Common myeloid progenitor, CD34-positive (primary cell): ENCODE results near the gene GALP.

Experiments used
- CTCF ChIA-PET: fragments of 350-600 bp; sonication (Branson Sonifier 250); formaldehyde crosslinking; loops from one replicate; lab custom pipeline; 2021; ENCODE audit warnings: antibody characterized with exemption; lab: Charles Lee
- POLR2A ChIA-PET: fragments of 350-600 bp; sonication (Branson Sonifier 250); formaldehyde crosslinking; loops from one replicate; lab custom pipeline; 2021; ENCODE audit warnings: antibody characterized with exemption; lab: Charles Lee
- DNase-seq, 3 donors: peaks; one replicate each; pipeline versions ENCODE4 v3.0.0 to v3.0.0-alpha.2; 2013
- H3K27ac ChIP-seq, 2 experiments: 1 replicate in 1 of 2; 2 replicates in 1 of 2; pipeline ENCODE4 v1.7.0; 2013; ENCODE audit warnings: inconsistent platforms in 2 of 2, low read length in 2 of 2, mild to moderate bottlenecking in 2 of 2, low read depth in 1 of 2, moderate library complexity in 1 of 2; ENCODE audit not compliant: severe bottlenecking in 2 of 2, insufficient read depth in 1 of 2, poor library complexity in 1 of 2
- H3K27me3 ChIP-seq, 5 experiments: replicated peaks in 2 of 5; 1 replicate in 3 of 5; 2 replicates in 2 of 5; pipeline versions ENCODE4 v1.6.1 to v1.7.0; 2013; ENCODE audit warnings: low read length in 4 of 5, mild to moderate bottlenecking in 2 of 5, moderate library complexity in 2 of 5, inconsistent platforms in 1 of 5; ENCODE audit not compliant: insufficient read depth in 5 of 5, control insufficient read depth in 4 of 5
- H3K36me3 ChIP-seq, 4 experiments: 1 replicate in 2 of 4; 2 replicates in 2 of 4; pipeline versions ENCODE4 v1.6.1 to v1.7.0; 2013; ENCODE audit warnings: low read length in 3 of 4, control low read depth in 1 of 4, mild to moderate bottlenecking in 1 of 4; ENCODE audit not compliant: control insufficient read depth in 4 of 4, insufficient read depth in 4 of 4
- H3K4me1 ChIP-seq, 4 experiments: 1 replicate in 3 of 4; 2 replicates in 1 of 4; pipeline versions ENCODE4 v1.6.1 to v1.7.1; 2013; ENCODE audit warnings: low read length in 3 of 4, mild to moderate bottlenecking in 3 of 4, control low read depth in 1 of 4, inconsistent platforms in 1 of 4, moderate library complexity in 1 of 4; ENCODE audit not compliant: control insufficient read depth in 4 of 4, insufficient read depth in 4 of 4; ENCODE audit errors: control extremely low read depth in 1 of 4
- H3K4me3 ChIP-seq, 7 experiments: 1 replicate in 4 of 7; 2 replicates in 3 of 7; pipeline versions ENCODE4 v1.5.1 to v1.7.0; 2013; ENCODE audit warnings: mild to moderate bottlenecking in 7 of 7, low read length in 6 of 7, moderate library complexity in 6 of 7, inconsistent platforms in 2 of 7, low read depth in 2 of 7, control low read depth in 1 of 7; ENCODE audit not compliant: insufficient read depth in 4 of 7, control insufficient read depth in 1 of 7; ENCODE audit errors: extremely low read depth in 1 of 7
- H3K9me3 ChIP-seq, 5 experiments: 1 replicate in 4 of 5; 2 replicates in 1 of 5; pipeline versions ENCODE4 v1.6.1 to v1.7.1; 2013; ENCODE audit warnings: low read length in 4 of 5, mild to moderate bottlenecking in 2 of 5, inconsistent platforms in 1 of 5, low read depth in 1 of 5, moderate library complexity in 1 of 5; ENCODE audit not compliant: control insufficient read depth in 4 of 5, insufficient read depth in 2 of 5; ENCODE audit errors: control extremely low read depth in 1 of 5
- WGBS: methylation state at CpG from one replicate; pipeline ENCODE4 v1.1.5; 2013; ENCODE audit not compliant: insufficient coverage; 5-methylcytosine and 5-hydroxymethylcytosine counted together

The GALP gene

GRCh38 chr19:56161534-56161933 is 14.3 kb upstream of the GALP start:
- H3K9me3 ChIP-seq, result no peaks in the 10 kb centered on the region
- peaks cover 0 to 33% (median 32%) of the 10 kb centered on the region in 4 experiments for H3K4me1 ChIP-seq
- H3K27me3 ChIP-seq, result no peaks in the 10 kb centered on the region
- ChIA-PET POLR2A (interaction anchor here (1.4 kb wide), 1 partner anchor 40 kb away, joined by 3 read pairs; the partner anchor contains the start of gene ZNF787), CTCF (interaction anchor here (1.1 to 1.6 kb wide), 6 partner anchors 10 to 95 kb away, joined by 3 to 5 read pairs (median 3); no protein-coding TSS in a partner anchor)
- H3K36me3 ChIP-seq, result peaks cover 0 to 40% (median 26%) of the 10 kb centered on the region in 4 experiments
- H3K4me3 ChIP-seq, result no peak overlapping the region
- no peak for DNase-seq
- no peak overlapping the region for H3K27ac ChIP-seq
- WGBS, result 97% methylated on average over 10 of the region's 11 CpGs

DNA sequence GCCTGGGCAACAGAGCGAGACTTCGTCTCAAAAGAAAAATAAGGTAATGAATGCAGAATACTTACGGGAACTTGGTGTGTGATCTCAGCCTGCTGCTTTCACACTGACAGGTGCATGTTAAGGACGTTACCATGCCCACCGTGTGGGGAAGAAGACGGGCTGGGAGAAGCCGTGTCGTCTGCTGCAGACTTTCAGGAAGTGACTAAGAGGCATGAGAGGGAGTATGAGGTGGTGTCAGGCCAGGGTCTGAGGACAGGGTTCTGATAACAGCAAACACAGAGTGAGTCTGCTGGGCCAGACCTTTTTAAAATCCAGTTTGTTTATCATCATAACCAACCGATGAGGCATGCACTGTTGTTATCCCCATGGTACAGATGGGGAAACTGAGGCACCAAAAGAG is 13.6 kb upstream of the GALP start:
- H3K4me1 ChIP-seq, result peaks cover 0 to 33% (median 32%) of the 10 kb centered on the region in 4 experiments
- WGBS, result 29% methylated on average over 9 of the region's 9 CpGs
- POLR2A ChIA-PET, result no interaction called here
- H3K27ac ChIP-seq, result no peak overlapping the region
- peak overlapping the region in 3 of 7 experiments; percentile 11 to 48 (median 14) for H3K4me3 ChIP-seq
- CTCF ChIA-PET, result interaction anchor here (1.2 to 1.5 kb wide), 4 partner anchors 20 to 96 kb away, joined by 3 to 4 read pairs (median 3); no protein-coding TSS in a partner anchor
- H3K27me3 ChIP-seq, result no peaks in the 10 kb centered on the region
- peak; percentile 77 to 93 (median 92) for DNase-seq
- H3K9me3 ChIP-seq, result no peaks in the 10 kb centered on the region
- H3K36me3 ChIP-seq, result peaks cover 0 to 35% (median 21%) of the 10 kb centered on the region in 4 experiments

DNA sequence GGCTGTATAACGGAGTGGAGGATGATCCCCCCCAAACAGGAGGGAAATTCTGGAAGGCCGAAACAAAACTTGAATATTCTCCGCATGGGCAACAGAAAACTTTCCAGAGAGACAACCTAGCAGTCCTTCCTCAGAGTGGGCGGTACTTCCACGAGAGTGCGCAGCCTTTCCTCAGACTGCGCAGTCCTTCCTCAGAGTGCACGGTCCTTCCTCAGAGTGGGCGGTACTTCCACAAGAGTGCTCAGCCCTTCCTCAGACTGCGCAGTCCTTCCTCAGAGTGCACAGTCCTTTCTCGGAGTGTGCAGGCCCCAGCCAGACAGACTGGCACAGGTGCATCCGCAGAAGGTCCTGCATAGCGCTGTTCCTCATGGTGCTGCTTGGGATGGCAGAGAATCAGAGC is 12.7 kb upstream of the GALP start:
- Histone ChIP-seq H3K4me3 (peak overlapping the region in 1 of 7 experiments; percentile 26), H3K9me3 (no peaks in the 10 kb centered on the region), H3K27me3 (no peaks in the 10 kb centered on the region), H3K4me1 (peaks cover 0 to 33% (median 32%) of the 10 kb centered on the region in 4 experiments), H3K27ac (no peak overlapping the region), H3K36me3 (peaks cover 0 to 30% (median 19%) of the 10 kb centered on the region in 4 experiments)
- POLR2A ChIA-PET, result no interaction called here
- peak in 1 of 3 donors; percentile 20 for DNase-seq
- 92% methylated on average over 13 of the region's 13 CpGs for WGBS
- CTCF ChIA-PET, result interaction anchor here (1.4 kb wide), 1 partner anchor 87 kb away, joined by 3 read pairs; no protein-coding TSS in a partner anchor

DNA sequence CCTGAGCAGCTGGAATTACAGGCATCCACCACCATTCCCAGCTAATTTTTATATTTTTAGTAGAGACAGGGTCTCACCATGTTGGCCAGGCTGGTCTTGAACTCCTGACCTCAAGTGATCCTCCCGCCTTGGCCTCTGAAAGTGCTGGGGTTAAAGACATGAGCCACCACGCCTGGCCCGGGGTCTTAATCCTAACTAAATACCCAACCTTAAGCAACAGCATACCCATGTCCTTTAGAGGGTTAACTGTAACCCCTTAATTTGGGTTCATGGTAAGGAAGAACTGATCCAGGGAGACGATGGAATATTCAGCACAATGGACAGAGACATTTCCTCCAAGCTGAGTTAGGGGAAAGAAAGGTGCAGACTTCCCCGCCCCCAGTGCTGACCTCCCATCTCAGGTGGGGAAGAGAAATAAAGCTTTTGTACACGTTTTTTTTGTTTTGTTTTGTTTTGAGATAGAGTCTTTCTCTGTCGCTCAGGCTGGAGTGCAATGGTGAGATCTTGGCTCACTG is 8.7 kb upstream of the GALP start:
- POLR2A ChIA-PET, result no interaction called here

GRCh38 chr19:56170261-56170660 is 5.5 kb upstream of the GALP start:
- Histone ChIP-seq H3K9me3 (no peaks in the 10 kb centered on the region), H3K4me3 (no peak overlapping the region), H3K27ac (no peak overlapping the region), H3K27me3 (peaks cover 0 to 18% (median 2%) of the 10 kb centered on the region in 5 experiments), H3K36me3 (no peaks in the 10 kb centered on the region), H3K4me1 (peaks cover 0 to 6% (median 3%) of the 10 kb centered on the region in 4 experiments)
- POLR2A ChIA-PET, result no interaction called here
- CTCF ChIA-PET, result interaction anchor here (1.0 to 4.5 kb wide), 3 partner anchors 16 to 89 kb away, joined by 4 to 33 read pairs (median 23); no protein-coding TSS in a partner anchor
- WGBS, result 84% methylated on average over 14 of the region's 14 CpGs
- no peak for DNase-seq

More for the DNA sequence above, 8.7 kb upstream of the GALP start:
- CTCF ChIA-PET, result interaction anchor here (0.8 to 1.1 kb wide), 2 partner anchors 13 to 54 kb away, joined by 3 read pairs; no protein-coding TSS in a partner anchor
- no peak overlapping the region for H3K4me3 ChIP-seq
- no peaks in the 10 kb centered on the region for H3K9me3 ChIP-seq
- peak in 2 of 3 donors; percentile 45 to 47 for DNase-seq
- no peak overlapping the region for H3K27ac ChIP-seq
- 53% methylated on average over 4 of the region's 7 CpGs for WGBS
- peaks cover 0 to 29% (median 27%) of the 10 kb centered on the region in 4 experiments for H3K4me1 ChIP-seq
- H3K36me3 ChIP-seq, result no peaks in the 10 kb centered on the region
- H3K27me3 ChIP-seq, result peaks cover 0 to 2% (median 0%) of the 10 kb centered on the region in 5 experiments

DNA sequence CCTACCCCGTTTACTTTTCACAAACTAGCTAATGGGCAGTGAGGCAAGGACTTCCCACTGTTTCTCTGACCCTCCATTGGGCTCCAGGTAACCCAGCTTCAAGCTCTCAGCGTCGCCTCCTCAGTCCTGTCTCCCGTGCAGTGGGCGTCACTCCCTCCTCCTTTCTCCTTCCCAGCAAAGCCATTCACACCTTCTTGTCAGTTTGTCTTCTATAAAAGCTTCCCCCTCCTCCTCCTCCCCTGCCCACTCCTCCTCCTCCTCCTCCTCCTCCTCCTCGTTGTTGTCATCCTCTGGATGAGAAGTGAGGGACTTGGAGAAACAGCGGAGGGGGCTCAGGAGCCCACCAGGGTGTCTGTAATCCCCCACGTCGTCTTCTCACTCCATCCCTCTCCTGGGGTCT is 1.7 kb upstream of the GALP start:
- WGBS, result 57% methylated on average over 6 of the region's 9 CpGs
- peaks cover 0 to 21% (median 2%) of the 10 kb centered on the region in 5 experiments for H3K27me3 ChIP-seq
- no peak overlapping the region for H3K4me3 ChIP-seq
- H3K9me3 ChIP-seq, result no peaks in the 10 kb centered on the region
- H3K4me1 ChIP-seq, result peaks cover 0 to 6% (median 3%) of the 10 kb centered on the region in 4 experiments
- DNase-seq, result no peak
- ChIA-PET POLR2A (interaction anchor here (0.6 kb wide), 1 partner anchor 22 kb away, joined by 3 read pairs; no protein-coding TSS in a partner anchor), CTCF (interaction anchor here (0.8 to 4.5 kb wide), 7 partner anchors 13 to 98 kb away, joined by 3 to 33 read pairs (median 8); no protein-coding TSS in a partner anchor)
- H3K27ac ChIP-seq, result no peak overlapping the region
- no peaks in the 10 kb centered on the region for H3K36me3 ChIP-seq

GRCh38 chr19:56174550-56174949 is 1.3 kb upstream of the GALP start:
- ChIA-PET POLR2A (interaction anchor here (0.6 kb wide), 1 partner anchor 22 kb away, joined by 3 read pairs; no protein-coding TSS in a partner anchor), CTCF (interaction anchor here (1.1 to 3.3 kb wide), 5 partner anchors 13 to 98 kb away, joined by 3 to 15 read pairs (median 4); no protein-coding TSS in a partner anchor)
- no peaks in the 10 kb centered on the region for H3K36me3 ChIP-seq
- no peak overlapping the region for H3K4me3 ChIP-seq
- peaks cover 0 to 21% (median 2%) of the 10 kb centered on the region in 5 experiments for H3K27me3 ChIP-seq
- H3K27ac ChIP-seq, result no peak overlapping the region
- H3K9me3 ChIP-seq, result no peaks in the 10 kb centered on the region
- peaks cover 0 to 6% (median 3%) of the 10 kb centered on the region in 4 experiments for H3K4me1 ChIP-seq
- WGBS, result 55% methylated on average over 7 of the region's 11 CpGs
- DNase-seq, result no peak
